ENCODE results near the gene P3H4. TPM values are rescaled to one million over a fixed set of nuclear protein-coding genes. Genes with fewer than 3 reads are reported as not detected.

The P3H4 gene
- total and polyA plus RNA-seq, 10 of the 15 experiments (the other 5 are each of a cell fraction or from before 2014, with no cell fraction given) = 0.32 to 1.1 (median 0.64) TPM; not detected in 1

DNA sequence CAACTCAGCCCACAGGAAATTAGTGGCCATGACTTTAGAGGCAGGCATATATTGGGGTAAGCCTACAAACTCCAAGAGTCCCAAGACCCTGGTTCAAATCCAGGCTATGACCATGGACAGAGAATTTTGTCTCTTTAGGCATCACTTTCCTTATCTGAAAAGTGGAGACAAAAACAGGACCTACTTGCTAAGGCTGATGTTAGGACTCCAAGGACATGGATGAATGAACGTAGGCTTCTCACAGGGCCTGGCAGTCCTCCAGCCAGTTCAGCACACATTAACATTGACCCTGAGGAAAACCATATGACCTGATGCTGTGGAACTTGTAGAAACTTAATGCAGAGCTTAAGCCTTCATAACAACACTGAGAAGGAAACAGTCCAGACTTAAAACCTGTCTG, 2.4 kb upstream of the P3H4 start (continued):
- TF ChIP-seq, protein P1, sequence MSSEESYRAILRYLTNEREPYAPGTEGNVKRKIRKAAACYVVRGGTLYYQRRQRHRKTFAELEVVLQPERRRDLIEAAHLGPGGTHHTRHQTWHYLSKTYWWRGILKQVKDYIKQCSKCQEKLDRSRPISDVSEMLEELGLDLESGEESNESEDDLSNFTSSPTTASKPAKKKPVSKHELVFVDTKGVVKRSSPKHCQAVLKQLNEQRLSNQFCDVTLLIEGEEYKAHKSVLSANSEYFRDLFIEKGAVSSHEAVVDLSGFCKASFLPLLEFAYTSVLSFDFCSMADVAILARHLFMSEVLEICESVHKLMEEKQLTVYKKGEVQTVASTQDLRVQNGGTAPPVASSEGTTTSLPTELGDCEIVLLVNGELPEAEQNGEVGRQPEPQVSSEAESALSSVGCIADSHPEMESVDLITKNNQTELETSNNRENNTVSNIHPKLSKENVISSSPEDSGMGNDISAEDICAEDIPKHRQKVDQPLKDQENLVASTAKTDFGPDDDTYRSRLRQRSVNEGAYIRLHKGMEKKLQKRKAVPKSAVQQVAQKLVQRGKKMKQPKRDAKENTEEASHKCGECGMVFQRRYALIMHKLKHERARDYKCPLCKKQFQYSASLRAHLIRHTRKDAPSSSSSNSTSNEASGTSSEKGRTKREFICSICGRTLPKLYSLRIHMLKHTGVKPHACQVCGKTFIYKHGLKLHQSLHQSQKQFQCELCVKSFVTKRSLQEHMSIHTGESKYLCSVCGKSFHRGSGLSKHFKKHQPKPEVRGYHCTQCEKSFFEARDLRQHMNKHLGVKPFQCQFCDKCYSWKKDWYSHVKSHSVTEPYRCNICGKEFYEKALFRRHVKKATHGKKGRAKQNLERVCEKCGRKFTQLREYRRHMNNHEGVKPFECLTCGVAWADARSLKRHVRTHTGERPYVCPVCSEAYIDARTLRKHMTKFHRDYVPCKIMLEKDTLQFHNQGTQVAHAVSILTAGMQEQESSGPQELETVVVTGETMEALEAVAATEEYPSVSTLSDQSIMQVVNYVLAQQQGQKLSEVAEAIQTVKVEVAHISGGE (CRISPR knock-in tag; IDR thresholded peaks at IDR 0.05) = no peak
- TF ChIP-seq NFIC (IDR thresholded peaks at IDR 0.05; ENCODE audit: low read depth, low read length) (no peak), FOXM1 (IDR thresholded peaks at IDR 0.05; ENCODE audit: low read depth, low read length) (no peak)

GRCh38 chr17:41813699-41814124, 2.0 kb upstream of the P3H4 start:
- H3K4me3 ChIP-seq = no peak overlapping the region
- no peak overlapping the region for H3K4me2 ChIP-seq (ENCODE audit: control insufficient read depth, insufficient read depth)
- no peak for ATAC-seq
- H3K9me3 ChIP-seq (replicated peaks; ENCODE audit: control insufficient read depth, insufficient read depth, low read length) = no peaks in the 10 kb centered on the region
- intact Hi-C loops (cut with micrococcal nuclease; ENCODE audit: unreplicated experiment) = no loop called here
- no peak overlapping the region for H3K9ac ChIP-seq (ENCODE audit: control insufficient read depth, insufficient read depth, low read length)
- POLR2A ChIA-PET = no interaction called here
- TF ChIP-seq ZBTB40 (IDR thresholded peaks at IDR 0.05; ENCODE audit: borderline replicate concordance) (no peak), MEF2A (IDR thresholded peaks at IDR 0.05; ENCODE audit: insufficient read depth, low read depth, low read length) (no peak), ZNF384 (IDR thresholded peaks at IDR 0.05; ENCODE audit: borderline replicate concordance, low read depth, low read length) (no peak)
- TF ChIP-seq, protein P2, sequence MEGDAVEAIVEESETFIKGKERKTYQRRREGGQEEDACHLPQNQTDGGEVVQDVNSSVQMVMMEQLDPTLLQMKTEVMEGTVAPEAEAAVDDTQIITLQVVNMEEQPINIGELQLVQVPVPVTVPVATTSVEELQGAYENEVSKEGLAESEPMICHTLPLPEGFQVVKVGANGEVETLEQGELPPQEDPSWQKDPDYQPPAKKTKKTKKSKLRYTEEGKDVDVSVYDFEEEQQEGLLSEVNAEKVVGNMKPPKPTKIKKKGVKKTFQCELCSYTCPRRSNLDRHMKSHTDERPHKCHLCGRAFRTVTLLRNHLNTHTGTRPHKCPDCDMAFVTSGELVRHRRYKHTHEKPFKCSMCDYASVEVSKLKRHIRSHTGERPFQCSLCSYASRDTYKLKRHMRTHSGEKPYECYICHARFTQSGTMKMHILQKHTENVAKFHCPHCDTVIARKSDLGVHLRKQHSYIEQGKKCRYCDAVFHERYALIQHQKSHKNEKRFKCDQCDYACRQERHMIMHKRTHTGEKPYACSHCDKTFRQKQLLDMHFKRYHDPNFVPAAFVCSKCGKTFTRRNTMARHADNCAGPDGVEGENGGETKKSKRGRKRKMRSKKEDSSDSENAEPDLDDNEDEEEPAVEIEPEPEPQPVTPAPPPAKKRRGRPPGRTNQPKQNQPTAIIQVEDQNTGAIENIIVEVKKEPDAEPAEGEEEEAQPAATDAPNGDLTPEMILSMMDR (IDR thresholded peaks at IDR 0.05 in 2 of 3, conservative IDR thresholded peaks at IDR 0.05 in 1 of 3; ENCODE audit: control insufficient read depth in 2 of 3, extremely low read depth in 1 of 3, insufficient read depth in 1 of 3, low read depth in 3 of 3, low read length in 3 of 3) = no peak
- peaks cover 0 to 7% of the 10 kb centered on the region in 2 experiments; a peak in 3 of 4 replicates for H3K27me3 ChIP-seq (replicated peaks in 1 of 2; ENCODE audit: control insufficient read depth in 2 of 2, insufficient read depth in 2 of 2, low read length in 1 of 2)
- SMC1A ChIA-PET (ENCODE audit: uncharacterized antibody, unreplicated experiment) = no interaction called here
- RAD21 ChIA-PET (ENCODE audit: unreplicated experiment) = no interaction called here
- H4K20me1 ChIP-seq (ENCODE audit: control insufficient read depth, insufficient read depth) = no peaks in the 10 kb centered on the region; the same call in 1 of the 2 replicates
- H2AFZ ChIP-seq (ENCODE audit: control insufficient read depth, low read depth, low read length) = no peak overlapping the region
- no TSS peak for BruUV-seq (replicated peaks)
- no peak for DNase-seq (ENCODE audit: low read depth, low spot score)
- CTCF ChIA-PET = no interaction called here
- no peak for FAIRE-seq
- in situ Hi-C loops (cut with MboI) = no loop called here
- no peaks in the 10 kb centered on the region for H3K36me3 ChIP-seq (ENCODE audit: control insufficient read depth in 2 of 2, insufficient read depth in 2 of 2, low read length in 1 of 2)
- H3K4me1 ChIP-seq (ENCODE audit: control insufficient read depth, insufficient read depth, low read length) = peaks cover 11% of the 10 kb centered on the region; the same call in 1 of the 2 replicates
- H3K79me2 ChIP-seq (ENCODE audit: control insufficient read depth, insufficient read depth, low read length) = no peaks in the 10 kb centered on the region
- no peak overlapping the region for H3K27ac ChIP-seq (ENCODE audit: control insufficient read depth, insufficient read depth)
- 85% methylated on average over 9 of the region's 9 CpGs for WGBS (ENCODE audit: insufficient coverage, insufficient replicate concordance, low lambda C conversion rate, missing lambda C conversion rate)

Data from GM12878 (cell line).